CD4-positive, alpha-beta T cell treated with Interleukin-6 for 4 hours (primary cell): ENCODE measurements around the gene ANAPC5.
"Not testable (repeated sequence)": the region's sequence is repeated elsewhere in the genome, so short reads cannot be mapped to it uniquely, and the experiment has no call there.

Experiments
- DNase-seq: peaks from one replicate; pipeline ENCODE4 v3.0.0-alpha.2; 2020; ENCODE audit warnings: mixed read lengths

Gene ANAPC5

GRCh38 chr12:121365416-121366062 lies 13.3 kb upstream of the ANAPC5 start:
- no peak for DNase-seq

DNA sequence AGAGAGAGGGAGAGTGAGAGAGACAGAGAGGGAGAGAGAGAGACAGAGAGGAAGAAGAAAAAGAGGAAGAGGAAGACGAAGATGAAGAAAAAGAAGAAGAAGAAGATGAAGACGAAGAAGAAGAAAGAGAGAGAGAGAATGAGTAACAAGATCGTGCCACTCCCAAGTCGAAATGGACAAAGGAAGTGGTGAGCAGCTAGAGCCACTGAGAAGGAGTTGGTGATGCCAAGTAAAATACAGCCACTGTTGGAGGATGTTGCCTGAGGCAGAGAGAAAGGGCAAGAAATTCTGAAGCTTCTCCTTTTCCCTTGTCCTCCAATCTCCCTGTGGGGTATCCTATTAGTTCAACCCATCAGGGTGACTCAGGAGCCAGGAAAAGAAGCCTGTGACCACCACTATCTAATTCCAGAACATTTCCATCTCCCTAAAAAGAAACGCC lies 12.5 kb upstream of the ANAPC5 start:
- no peak for DNase-seq

DNA sequence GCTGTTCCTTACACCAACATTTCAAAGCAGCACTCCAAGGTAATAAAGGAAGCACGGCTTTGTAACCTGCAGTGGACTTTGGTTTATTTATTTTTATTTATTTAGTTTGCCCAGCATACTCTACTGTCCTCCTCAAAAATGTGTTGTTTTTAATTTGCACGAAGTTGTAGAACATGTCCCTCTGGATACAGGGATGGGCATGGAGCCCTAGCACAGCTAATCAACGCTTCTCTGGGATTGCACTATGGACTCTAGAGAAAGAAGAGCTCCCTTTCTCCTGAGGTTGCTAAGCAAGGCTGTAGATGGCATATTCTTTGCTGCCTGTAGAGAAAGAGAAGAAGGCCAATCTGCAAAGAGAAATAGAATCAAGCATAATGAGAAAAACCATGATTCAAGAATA lies 5.9 kb upstream of the ANAPC5 start:
- DNase-seq = no peak

- no peak for DNase-seq
These were observed 5.1 kb upstream of the ANAPC5 start for GRCh38 chr12:121357331-121357730.

- no peak for DNase-seq
These were observed 4.4 kb upstream of the ANAPC5 start for GRCh38 chr12:121356657-121357056.

DNA sequence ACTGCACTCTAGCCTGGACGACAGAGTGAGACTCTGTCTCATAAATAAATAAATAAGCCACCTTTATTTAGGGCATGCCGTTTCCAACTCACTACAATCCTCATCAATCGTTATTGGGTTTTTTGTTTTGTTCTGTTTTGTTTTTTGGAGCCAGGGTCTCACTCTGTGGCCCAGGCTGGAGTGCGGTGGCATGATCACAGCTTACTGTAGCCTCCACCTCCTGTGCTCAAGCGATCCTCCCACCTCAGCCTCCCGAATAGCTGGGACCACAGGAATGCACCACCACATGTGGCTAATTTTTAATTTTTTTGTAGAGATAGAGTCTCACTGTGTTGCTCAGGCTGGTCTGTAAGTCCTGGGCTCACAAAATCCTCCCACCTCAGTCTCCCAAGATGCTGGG lies 3.6 kb upstream of the ANAPC5 start:
- DNase-seq = no peak

DNA sequence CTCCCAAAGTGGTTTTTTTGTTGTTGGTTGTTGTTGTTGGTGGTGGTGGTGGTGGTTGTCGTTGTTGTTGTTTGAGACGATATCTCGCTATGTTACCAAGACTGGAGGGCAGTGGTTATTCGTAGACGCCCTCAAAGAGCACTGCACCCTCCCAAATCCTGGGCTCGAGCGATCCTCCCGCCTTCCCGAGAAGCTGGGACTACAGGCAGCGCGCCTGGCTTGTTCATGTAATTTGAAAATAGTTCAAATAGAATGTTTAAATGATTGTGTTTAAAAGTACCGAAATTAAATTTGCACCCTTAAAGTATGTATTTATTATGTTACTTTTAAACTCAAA lies 439 bp upstream of the ANAPC5 start:
- no peak for DNase-seq

GRCh38 chr12:121346747-121347146 lies 5.5 kb downstream of the ANAPC5 start:
- DNase-seq = no peak

- no peak for DNase-seq
These were observed 6.9 kb downstream of the ANAPC5 start for GRCh38 chr12:121345151-121345815.

DNA sequence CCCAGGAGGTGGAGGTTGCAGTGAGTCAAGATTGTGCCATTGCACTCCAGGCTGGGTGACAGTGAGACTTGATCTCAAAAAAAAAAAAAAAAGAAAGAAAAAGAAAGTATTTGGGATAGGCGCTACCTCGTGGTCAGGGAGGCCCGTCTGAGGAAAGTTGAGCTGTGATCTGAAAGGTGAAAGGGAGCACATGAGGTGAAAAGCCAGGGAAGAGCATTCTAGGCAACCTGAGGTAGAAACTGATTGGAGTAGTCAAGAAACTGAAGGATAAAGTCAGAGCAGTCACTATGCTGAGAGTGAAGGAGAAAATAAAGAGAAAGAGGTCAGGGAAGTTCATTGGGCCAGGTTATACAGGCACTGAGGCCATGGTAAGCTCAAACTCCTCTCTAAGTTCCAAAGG lies 7.7 kb downstream of the ANAPC5 start:
- no peak for DNase-seq

DNA sequence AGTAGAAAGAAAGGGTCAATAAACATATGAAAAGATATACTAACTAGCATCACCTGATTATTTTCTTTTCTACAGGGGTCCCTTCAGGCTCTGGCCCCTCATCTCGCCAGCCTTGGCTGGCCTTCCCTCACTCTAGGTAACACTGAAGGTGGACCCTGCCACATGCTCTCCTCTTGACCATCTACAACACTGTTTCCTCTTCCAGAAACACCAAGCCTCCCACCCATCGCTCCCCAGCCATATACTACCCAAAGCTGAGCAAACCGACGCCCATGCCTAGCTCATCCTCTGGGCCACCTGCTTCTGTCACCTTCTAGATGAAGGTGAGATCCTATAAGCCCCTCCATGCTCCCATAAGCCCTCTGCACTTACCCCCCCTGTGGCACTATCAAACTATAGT lies 14.8 kb downstream of the ANAPC5 start:
- no peak for DNase-seq

DNA sequence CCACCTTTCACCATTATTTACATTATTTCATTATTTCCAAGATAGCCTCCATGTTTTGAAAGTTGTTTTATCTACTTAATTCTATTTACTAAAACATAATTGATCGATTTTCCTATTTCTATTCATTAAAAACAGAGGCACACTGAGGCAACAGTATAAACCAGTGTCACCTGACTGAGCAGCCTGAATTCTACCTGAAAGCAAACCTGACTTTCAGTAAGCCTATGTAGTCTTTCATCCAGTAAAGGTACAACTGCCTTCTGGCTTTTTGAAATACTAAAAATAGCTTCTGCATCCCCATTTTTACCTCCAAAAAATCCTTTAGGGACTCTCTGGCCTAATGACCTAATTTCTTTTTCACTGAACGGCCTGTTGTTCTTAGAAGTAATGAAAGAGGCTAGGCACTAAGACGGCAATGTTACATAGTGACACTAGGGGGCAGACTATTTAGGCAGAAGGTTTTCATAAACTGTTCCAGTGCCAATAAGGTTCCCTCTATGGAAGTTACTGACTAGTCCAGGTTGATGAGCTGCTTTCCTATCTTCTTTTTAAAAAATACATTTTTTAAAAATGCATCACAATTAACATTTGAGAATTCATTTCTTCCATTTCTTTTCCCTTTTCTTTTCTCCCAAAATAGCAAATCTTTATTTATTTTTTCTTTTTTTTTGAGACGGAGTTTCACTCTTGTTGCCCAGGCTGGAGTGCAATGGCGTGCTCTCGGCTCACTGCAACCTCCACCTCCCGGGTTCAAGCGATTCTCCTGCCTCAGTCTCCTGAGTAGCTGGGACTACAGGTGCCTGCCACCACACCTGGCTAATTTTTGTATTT lies 17.5 kb downstream of the ANAPC5 start:
- peak; percentile 20 for DNase-seq

DNA sequence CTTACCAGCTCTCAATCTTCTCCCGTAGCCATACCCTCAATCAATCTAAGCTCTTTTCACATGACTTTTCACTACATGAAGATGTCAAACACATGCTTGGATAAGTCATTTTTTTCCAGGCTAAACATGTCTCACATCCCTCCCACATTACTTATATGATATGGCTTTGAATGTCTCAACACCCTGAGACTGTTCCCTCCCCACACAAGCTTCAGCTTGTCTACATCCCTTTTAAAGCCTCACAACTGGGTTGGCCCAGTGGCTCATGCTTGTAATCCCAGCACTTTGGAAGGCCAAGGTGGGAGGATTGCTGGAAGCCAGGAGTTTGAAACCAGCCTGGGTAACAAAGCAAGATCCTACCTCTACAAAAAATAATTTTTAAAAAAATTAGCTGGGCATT lies 18.5 kb downstream of the ANAPC5 start:
- no peak for DNase-seq

- DNase-seq = no peak
These were observed 21.0 kb downstream of the ANAPC5 start for GRCh38 chr12:121331248-121331647.

GRCh38 chr12:121330692-121331091 lies 21.5 kb downstream of the ANAPC5 start:
- no peak for DNase-seq

- DNase-seq = no peak
These were observed 22.0 kb downstream of the ANAPC5 start for GRCh38 chr12:121330195-121330594.

DNA sequence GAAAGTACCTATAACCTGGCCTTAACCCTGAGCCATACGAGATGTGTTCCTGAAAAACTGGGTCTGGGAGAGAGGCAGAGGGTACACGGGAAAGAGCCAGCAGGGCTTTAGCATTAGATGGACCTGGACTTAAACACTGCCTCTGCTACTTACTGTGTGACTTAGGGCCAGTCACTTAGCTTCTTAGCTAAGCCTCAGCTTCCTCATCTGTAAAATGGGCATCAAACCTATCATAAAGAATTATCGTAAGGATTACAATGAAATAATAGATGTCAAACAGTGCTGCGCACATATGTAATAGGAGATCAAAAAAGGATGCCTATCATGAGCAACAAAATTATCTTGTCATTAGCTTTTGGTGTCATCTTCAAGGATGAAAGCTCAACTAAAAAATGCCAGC lies 23.6 kb downstream of the ANAPC5 start:
- no peak for DNase-seq

GRCh38 chr12:121326996-121327674 lies 25.1 kb downstream of the ANAPC5 start:
- DNase-seq = no peak

DNA sequence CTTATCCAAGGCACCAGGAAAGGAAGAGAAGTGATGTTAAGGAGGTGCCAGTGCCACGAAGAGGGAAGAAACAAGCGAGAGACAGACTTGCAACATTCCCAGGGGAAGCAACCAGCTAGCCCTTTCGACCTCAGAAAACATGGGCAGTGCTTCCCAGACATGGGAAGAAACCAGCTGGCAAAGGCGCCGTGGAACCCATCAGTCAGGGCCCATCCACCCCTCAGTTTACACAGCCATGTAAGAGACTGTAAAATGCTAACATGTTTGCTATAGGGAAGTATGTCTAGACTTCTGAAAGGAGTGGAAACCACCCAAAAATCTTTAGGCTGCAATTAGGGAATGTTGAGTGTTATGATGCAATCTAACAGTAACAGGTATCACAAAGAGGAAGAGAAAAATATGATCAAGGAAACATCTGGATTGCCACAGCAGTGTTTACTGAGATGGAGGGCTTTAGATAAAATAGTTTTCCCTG lies 26.3 kb downstream of the ANAPC5 start:
- DNase-seq = no peak

DNA sequence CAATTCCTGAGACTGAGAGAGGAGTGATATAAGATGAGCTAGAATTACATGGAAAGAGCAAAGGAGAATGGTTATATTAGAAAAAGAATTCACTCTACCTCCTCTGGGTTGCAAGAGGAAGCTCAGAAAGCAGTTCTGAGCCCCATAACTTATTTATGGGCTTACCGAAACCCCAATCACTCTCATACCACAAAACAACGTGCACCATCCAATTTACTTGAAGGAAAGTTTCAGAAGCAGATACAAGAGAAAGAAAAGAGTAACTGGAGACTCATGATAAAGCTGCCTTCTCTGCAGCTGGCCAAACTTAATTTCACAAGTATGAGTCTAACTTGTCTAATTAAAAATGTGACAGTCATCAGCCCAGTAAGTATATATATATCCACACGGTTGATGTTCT lies 28.3 kb downstream of the ANAPC5 start:
- DNase-seq = no peak

DNA sequence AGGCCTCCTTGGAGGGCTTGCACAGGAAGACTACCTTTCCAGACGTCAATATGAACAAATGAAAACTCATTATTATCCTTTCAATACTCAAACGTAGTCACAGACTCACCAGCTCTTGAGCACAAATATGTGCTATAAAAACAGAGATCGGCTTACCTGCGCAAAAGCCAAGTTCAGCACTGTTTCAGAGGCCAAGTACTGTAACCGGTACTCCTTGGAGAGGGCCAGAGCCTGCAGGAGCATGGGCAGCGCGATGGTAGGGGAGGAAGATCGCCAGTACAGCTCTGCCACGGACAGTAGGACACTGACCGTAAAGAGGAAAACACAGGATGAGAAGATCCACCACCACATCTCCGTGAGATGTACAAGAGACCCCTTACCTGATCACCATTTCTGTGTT lies 34.1 kb downstream of the ANAPC5 start:
- DNase-seq = no peak

GRCh38 chr12:121314431-121314830 lies 37.8 kb downstream of the ANAPC5 start:
- no peak for DNase-seq

DNA sequence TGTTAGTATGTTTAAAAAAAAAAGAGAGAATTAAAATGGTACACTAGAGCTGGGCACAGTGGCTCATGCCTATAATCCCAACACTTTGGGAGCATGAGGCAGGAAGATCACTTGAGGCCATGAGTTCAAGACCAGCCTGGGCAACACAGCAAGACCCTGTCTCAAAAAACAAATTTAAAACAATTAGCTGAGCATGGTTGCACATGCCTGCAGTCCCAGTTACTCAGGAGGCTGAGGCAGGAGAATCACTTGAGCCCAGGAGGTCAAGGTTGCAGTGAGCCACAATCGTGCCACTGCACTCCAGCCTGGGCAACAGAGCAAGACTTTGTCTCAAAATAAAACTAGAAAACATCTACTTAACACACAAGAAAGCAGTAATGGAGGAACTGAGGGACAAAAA lies 42.0 kb downstream of the ANAPC5 start:
- DNase-seq = not testable (repeated sequence)
